Measurements from ENCODE around the gene FAM25G. TPM values are rescaled to one million over a fixed set of nuclear protein-coding genes. Genes with fewer than 3 reads are reported as not detected.
"Not testable (repeated sequence)": the region's sequence is repeated elsewhere in the genome, so short reads cannot be mapped to it uniquely, and the experiment has no call there.

The FAM25G gene
- total RNA-seq, 2 donors from 2014 or later: not detected

- no peaks in the 10 kb centered on the region for H3K4me1 ChIP-seq
- H3K36me3 ChIP-seq (replicated peaks in 1 of 2; ENCODE audit: insufficient read depth in 1 of 2, low read depth in 2 of 2): no peaks in the 10 kb centered on the region
- H3K27me3 ChIP-seq: no peaks in the 10 kb centered on the region
- no peaks in the 10 kb centered on the region for H3K9me3 ChIP-seq
- DNase-seq (peak in 1 of 4 donors; percentile 17), ATAC-seq (no peak)
- 59 to 65% methylated on average over 4 to 6 of the region's 6 CpGs for WGBS, 2 donors
- no peak for TF ChIP-seq CTCF (IDR thresholded peaks at IDR 0.05)
- TF ChIP-seq POLR2A (IDR thresholded peaks at IDR 0.05): no peak
- intact Hi-C loops (cut with DNase I): no loop called here
- H3K27ac ChIP-seq: no peak overlapping the region
- H3K4me3 ChIP-seq: no peak overlapping the region
Observed at GRCh38 chr10:47456794-47457527, 34.5 kb downstream of the FAM25G start.

DNA sequence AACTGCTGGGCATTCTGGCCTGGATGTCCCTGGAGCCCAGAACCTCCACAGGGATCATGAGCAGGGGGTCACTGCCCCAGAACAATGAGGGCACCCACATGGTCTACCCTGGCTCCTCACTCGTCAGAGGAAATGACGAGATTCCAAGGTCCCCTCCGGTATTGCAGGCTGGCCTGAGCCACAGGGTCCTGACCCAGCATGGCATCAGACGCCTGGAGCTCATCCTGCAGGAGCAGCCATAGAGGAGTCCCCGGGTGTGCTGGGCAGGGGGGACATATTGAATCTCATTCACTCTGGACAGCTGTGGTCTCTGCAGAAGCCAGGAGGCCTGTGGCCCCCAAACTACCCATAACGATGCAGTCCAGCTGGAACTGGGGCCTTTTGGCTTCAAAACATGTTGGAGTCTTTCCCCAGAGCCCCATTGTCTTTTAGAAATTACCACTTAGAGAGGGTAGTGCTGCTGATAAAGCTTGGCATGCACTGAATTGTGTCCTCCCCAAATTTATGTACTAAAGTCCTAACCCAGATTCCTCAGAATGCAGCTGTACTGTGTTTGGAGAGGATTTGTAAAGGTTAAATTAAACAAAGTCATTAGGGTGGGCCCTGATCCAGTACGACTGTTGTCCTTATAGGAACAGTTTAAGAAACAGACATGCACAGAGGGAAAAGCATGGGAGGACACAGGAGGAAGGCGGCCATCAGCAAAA, 35.3 kb downstream of the FAM25G start:
- Histone ChIP-seq H3K4me1 (no peaks in the 10 kb centered on the region), H3K4me3 (no peak overlapping the region), H3K9me3 (no peaks in the 10 kb centered on the region), H3K36me3 (replicated peaks in 1 of 2; ENCODE audit: insufficient read depth in 1 of 2, low read depth in 2 of 2) (no peaks in the 10 kb centered on the region), H3K27me3 (no peaks in the 10 kb centered on the region), H3K27ac (no peak overlapping the region)
- TF ChIP-seq POLR2A (IDR thresholded peaks at IDR 0.05): no peak
- no peak for TF ChIP-seq CTCF (IDR thresholded peaks at IDR 0.05)
- ATAC-seq (no peak), DNase-seq (no peak)
- WGBS, 2 donors: 75 to 85% methylated on average over 5 to 8 of the region's 8 CpGs
- intact Hi-C loops (cut with DNase I): no loop called here

DNA sequence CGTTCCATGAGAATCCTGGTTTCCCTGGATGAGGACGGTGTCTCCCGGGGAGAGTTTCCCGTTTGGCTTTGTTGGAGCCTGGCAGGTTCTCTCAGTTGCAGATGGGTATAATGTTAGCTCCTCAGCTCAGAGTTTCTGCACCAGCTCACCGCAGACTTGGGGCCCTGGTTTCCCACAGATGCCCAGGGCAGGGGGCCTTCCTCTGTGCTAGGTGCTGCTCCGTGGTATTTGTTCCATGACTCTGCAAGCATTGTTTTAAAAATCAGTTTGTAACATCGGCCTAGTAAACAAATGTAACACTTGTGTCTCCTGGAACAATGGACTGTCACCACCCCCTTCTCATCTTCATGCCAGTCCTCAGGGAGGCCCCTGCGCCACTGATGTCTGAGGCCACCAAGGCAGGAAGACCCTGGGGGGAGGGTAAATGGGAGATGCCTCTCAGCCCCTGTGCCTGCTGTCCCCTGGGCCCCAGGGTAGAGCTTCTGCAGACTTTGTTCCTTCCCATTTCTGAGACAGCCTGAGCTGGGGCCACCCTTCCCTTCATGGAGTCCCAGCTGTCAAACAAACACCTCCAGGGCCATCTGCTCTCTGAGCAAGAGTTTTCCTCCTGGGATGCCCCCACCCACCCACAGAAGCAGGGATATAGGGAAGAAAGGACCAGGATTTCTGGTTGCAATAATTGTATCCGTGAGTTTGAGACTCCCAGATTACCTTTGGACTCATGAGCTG, 36.0 kb downstream of the FAM25G start:
- intact Hi-C loops (cut with DNase I); H3K4me1 ChIP-seq; H3K36me3 ChIP-seq (replicated peaks in 1 of 2; ENCODE audit: insufficient read depth in 1 of 2, low read depth in 2 of 2); H3K9me3 ChIP-seq; H3K4me3 ChIP-seq; H3K27me3 ChIP-seq; H3K27ac ChIP-seq; ATAC-seq; DNase-seq: not testable (repeated sequence)
- 71 to 74% methylated on average over 7 to 9 of the region's 9 CpGs for WGBS, 2 donors

- Histone ChIP-seq H3K36me3 (replicated peaks in 1 of 2; ENCODE audit: insufficient read depth in 1 of 2, low read depth in 2 of 2) (no peaks in the 10 kb centered on the region), H3K4me3 (no peak overlapping the region), H3K27ac (no peak overlapping the region), H3K9me3 (no peaks in the 10 kb centered on the region), H3K4me1 (no peaks in the 10 kb centered on the region), H3K27me3 (no peaks in the 10 kb centered on the region)
- intact Hi-C loops (cut with DNase I): no loop called here
- ATAC-seq (no peak), DNase-seq (no peak)
- 87 to 89% methylated on average over 3 of the region's 3 CpGs for WGBS, 2 donors
- TF ChIP-seq POLR2A (IDR thresholded peaks at IDR 0.05) (no peak), CTCF (IDR thresholded peaks at IDR 0.05) (no peak)
Observed at GRCh38 chr10:47454780-47455058, 36.8 kb downstream of the FAM25G start.

DNA sequence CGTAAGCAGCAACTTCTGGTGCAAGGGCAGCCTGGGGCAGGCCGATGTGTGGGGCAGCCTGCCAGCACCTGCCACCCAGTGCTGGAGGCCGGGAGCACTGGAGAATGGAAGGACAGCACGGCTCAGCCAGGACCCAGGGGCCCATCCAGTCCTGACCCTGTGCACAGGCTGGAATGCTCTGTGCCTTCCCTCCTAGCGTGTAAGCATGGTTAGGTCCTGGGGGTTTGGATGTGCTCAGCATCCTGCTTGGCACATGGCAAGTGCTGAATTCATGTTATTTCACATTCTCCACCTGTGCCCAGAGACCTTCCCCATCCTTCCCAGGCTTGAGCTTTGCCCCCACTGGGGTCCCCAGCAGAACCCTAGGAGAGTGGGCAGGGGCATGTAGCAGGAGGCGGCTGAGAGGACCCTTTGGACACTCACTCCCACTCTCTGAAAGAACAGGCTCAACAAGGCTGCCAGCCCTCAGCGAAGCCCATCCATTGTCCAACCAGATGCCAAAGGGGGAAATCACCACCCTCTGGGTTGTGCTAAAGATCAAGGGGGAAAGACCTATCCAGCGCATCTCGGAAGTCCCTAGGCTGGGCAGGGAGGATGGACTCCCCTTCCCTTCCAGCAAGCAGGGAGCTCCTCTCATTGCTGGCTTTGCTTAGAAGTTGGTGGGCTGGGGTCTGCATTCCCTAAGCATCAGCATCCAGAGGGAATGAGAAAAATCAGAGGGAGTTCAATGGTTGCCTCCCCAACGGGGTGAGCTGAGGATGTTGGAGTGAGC, 37.3 kb downstream of the FAM25G start:
- intact Hi-C loops (cut with DNase I): no loop called here
- ATAC-seq (no peak), DNase-seq (no peak)
- no peaks in the 10 kb centered on the region for H3K27me3 ChIP-seq
- H3K9me3 ChIP-seq: no peaks in the 10 kb centered on the region
- no peak for TF ChIP-seq CTCF (IDR thresholded peaks at IDR 0.05)
- H3K36me3 ChIP-seq (replicated peaks in 1 of 2; ENCODE audit: insufficient read depth in 1 of 2, low read depth in 2 of 2): no peaks in the 10 kb centered on the region
- WGBS, 2 donors: 67 to 82% methylated on average over 5 to 10 of the region's 10 CpGs
- H3K27ac ChIP-seq: no peak overlapping the region
- H3K4me3 ChIP-seq: no peak overlapping the region
- no peaks in the 10 kb centered on the region for H3K4me1 ChIP-seq
